ENCODE measurements around the gene HTR2C. TPM values are rescaled to one million over a fixed set of nuclear protein-coding genes. Genes with fewer than 3 reads are reported as not detected.

HTR2C gene
- total and polyA plus RNA-seq, 2 of the 4 experiments (the other 2 are of a cell fraction): not detected

DNA sequence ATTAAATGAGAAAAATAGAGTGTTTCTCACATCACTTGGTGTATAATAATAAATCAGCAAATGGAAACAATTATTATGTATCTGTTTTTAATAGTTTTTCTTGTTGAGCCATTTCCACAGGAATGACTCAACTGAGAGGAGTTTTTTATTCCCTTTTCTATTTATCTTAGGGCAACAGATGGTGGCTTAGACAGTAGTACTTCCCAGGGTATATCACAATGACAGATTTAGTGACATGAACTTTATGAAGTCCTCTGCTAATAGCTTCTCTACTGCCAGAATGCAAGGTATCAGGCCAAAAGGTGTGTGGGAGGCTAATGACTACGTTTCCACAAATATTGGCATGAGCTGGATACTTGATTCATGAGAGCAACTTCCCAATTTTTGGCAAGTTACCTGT is 126.7 kb downstream of the HTR2C start:
- Histone ChIP-seq H4K91ac (ENCODE audit: insufficient read depth, low read depth, low read length) (no peak overlapping the region), H3K9ac (ENCODE audit: low read depth, low read length) (no peak overlapping the region), H2BK15ac (ENCODE audit: low read depth, low read length) (no peak overlapping the region), H2BK5ac (ENCODE audit: low read depth, low read length, poor library complexity, severe bottlenecking) (no peak overlapping the region), H3K79me1 (ENCODE audit: low read depth in 1 of 2, low read length in 2 of 2) (no peaks in the 10 kb centered on the region), H3K18ac (ENCODE audit: low read depth, low read length) (no peak overlapping the region), H3K27ac (ENCODE audit: insufficient read depth, low read length) (no peak overlapping the region), H3K27me3 (ENCODE audit: control insufficient read depth, insufficient read depth, low read length) (no peaks in the 10 kb centered on the region), H3K36me3 (ENCODE audit: control insufficient read depth, insufficient read depth, low read length) (no peaks in the 10 kb centered on the region), H2AK9ac (replicated peaks; ENCODE audit: low read depth, low read length, poor library complexity) (no peak overlapping the region), H2AFZ (replicated peaks; ENCODE audit: low read length, poor library complexity) (no peak overlapping the region), H3K4ac (ENCODE audit: low read depth, low read length) (no peak overlapping the region), H3K14ac (replicated peaks; ENCODE audit: low read depth, low read length) (no peak overlapping the region), H4K8ac (ENCODE audit: low read depth in 2 of 2, low read length in 2 of 2) (no peak overlapping the region), H3K4me1 (ENCODE audit: control insufficient read depth, insufficient read depth, low read length) (no peaks in the 10 kb centered on the region), H2BK120ac (ENCODE audit: low read depth, low read length) (no peak overlapping the region), H3K23ac (ENCODE audit: low read depth, low read length) (no peak overlapping the region), H3K4me3 (ENCODE audit: insufficient read depth, low read depth, low read length) (no peak overlapping the region), H3K9me1 (ENCODE audit: insufficient read depth, low read length) (no peaks in the 10 kb centered on the region), H3K9me3 (ENCODE audit: control insufficient read depth, insufficient read depth, low read length) (no peaks in the 10 kb centered on the region), H4K20me1 (ENCODE audit: insufficient read depth, low read length) (no peaks in the 10 kb centered on the region), H2BK20ac (ENCODE audit: low read depth, low read length) (no peak overlapping the region), H2AK5ac (ENCODE audit: low read depth, low read length) (no peak overlapping the region), H3K56ac (ENCODE audit: extremely low read depth, insufficient read depth, low read length) (no peak overlapping the region), H3K4me2 (ENCODE audit: low read depth, low read length) (no peak overlapping the region), H4K5ac (ENCODE audit: low read depth, low read length) (no peak overlapping the region)
- dilution Hi-C loops (cut with HindIII; ENCODE audit: low sequenced_read_pairs, unreplicated experiment) (no loop called here), in situ Hi-C loops (cut with MboI; ENCODE audit: low sequenced_read_pairs) (no loop called here), intact Hi-C loops (cut with micrococcal nuclease) (no loop called here)
- DNase-seq (no peak), ATAC-seq (ENCODE audit: low read depth) (no peak)
- ChIA-PET POLR2A (ENCODE audit: unreplicated experiment) (no interaction called here), CTCF (no interaction called here)
- BruUV-seq (replicated peaks): no TSS peak
- TF ChIP-seq FOS (IDR thresholded peaks at IDR 0.05; ENCODE audit: low read depth, low read length) (no peak), CHD1 (IDR thresholded peaks at IDR 0.05; ENCODE audit: low read depth, low read length) (no peak)
- WGBS, 2 experiments (ENCODE audit: extremely low coverage in 2 of 2, insufficient read length in 1 of 2): no CpG with 5 or more reads among the region's 1 CpG
